HL-60/S4 treated with retinoic acid at 250 ng/mL for 4 days and 3 days (cell line): Measurements from ENCODE around the gene GPA33.

Experiments used
- in situ Hi-C: fragments of 300-500 bp; cut with MboI; formaldehyde crosslinking; loops from 2 replicates; pipeline ENCODE4 v1.7.0; 2022; ENCODE audit warnings: low sequenced_read_pairs

Gene GPA33

GRCh38 chr1:167088746-167089417 lies 1.3 kb downstream of the GPA33 start:
- in situ Hi-C loops: no loop called here

GRCh38 chr1:167086768-167087167 lies 3.4 kb downstream of the GPA33 start:
- in situ Hi-C loops: no loop called here

- in situ Hi-C loops: no loop called here
Measured at GRCh38 chr1:167086033-167086432, 4.1 kb downstream of the GPA33 start.

- in situ Hi-C loops: no loop called here
Measured at GRCh38 chr1:167084757-167085156, 5.4 kb downstream of the GPA33 start.

GRCh38 chr1:167083871-167084270 lies 6.3 kb downstream of the GPA33 start:
- in situ Hi-C loops: no loop called here

- in situ Hi-C loops: no loop called here
Measured at GRCh38 chr1:167083066-167083665, 7.0 kb downstream of the GPA33 start.

GRCh38 chr1:167082511-167083027 lies 7.6 kb downstream of the GPA33 start:
- in situ Hi-C loops: no loop called here

GRCh38 chr1:167081594-167082156 lies 8.5 kb downstream of the GPA33 start:
- in situ Hi-C loops: no loop called here

- in situ Hi-C loops: no loop called here
Measured at GRCh38 chr1:167077868-167078210, 12.3 kb downstream of the GPA33 start.

- in situ Hi-C loops: no loop called here
Measured at GRCh38 chr1:167077128-167077867, 12.9 kb downstream of the GPA33 start.

GRCh38 chr1:167076136-167076710 lies 14.0 kb downstream of the GPA33 start:
- in situ Hi-C loops: no loop called here

- in situ Hi-C loops: loop anchor here (25.0 kb wide), 1 partner anchor 366 kb away; no protein-coding TSS in a partner anchor
Measured at GRCh38 chr1:167071286-167071685, 18.9 kb downstream of the GPA33 start.

GRCh38 chr1:167068761-167069160 lies 21.4 kb downstream of the GPA33 start:
- in situ Hi-C loops: loop anchor here (25.0 kb wide), 1 partner anchor 369 kb away; no protein-coding TSS in a partner anchor

- in situ Hi-C loops: loop anchor here (25.0 kb wide), 1 partner anchor 369 kb away; no protein-coding TSS in a partner anchor
Measured at GRCh38 chr1:167067904-167068303, 22.3 kb downstream of the GPA33 start.

- in situ Hi-C loops: loop anchor here (25.0 kb wide), 1 partner anchor 371 kb away; no protein-coding TSS in a partner anchor
Measured at GRCh38 chr1:167066333-167067122, 23.6 kb downstream of the GPA33 start.

GRCh38 chr1:167065471-167065870 lies 24.7 kb downstream of the GPA33 start:
- in situ Hi-C loops: loop anchor here (25.0 kb wide), 1 partner anchor 372 kb away; no protein-coding TSS in a partner anchor

GRCh38 chr1:167064621-167065020 lies 25.6 kb downstream of the GPA33 start:
- in situ Hi-C loops: loop anchor here (25.0 kb wide), 1 partner anchor 373 kb away; no protein-coding TSS in a partner anchor

- in situ Hi-C loops: loop anchor here (25.0 kb wide), 1 partner anchor 376 kb away; no protein-coding TSS in a partner anchor
Measured at GRCh38 chr1:167061073-167061464, 29.1 kb downstream of the GPA33 start.

- in situ Hi-C loops: loop anchor here (25.0 kb wide), 1 partner anchor 377 kb away; no protein-coding TSS in a partner anchor
Measured at GRCh38 chr1:167060141-167061072, 29.8 kb downstream of the GPA33 start.
